GM19351 (cell line): ENCODE measurements around the gene SLC26A3.
"Not testable (repeated sequence)": the region's sequence is repeated elsewhere in the genome, so short reads cannot be mapped to it uniquely, and the experiment has no call there.

ENCODE experiments used
- ATAC-seq: cut with Tn5 transposase; IDR thresholded peaks from one replicate; pipeline ENCODE4 v1.9.1; 2021; ENCODE audit warnings: mild to moderate bottlenecking, moderate library complexity; ENCODE audit not compliant: unreplicated experiment

The SLC26A3 gene

DNA sequence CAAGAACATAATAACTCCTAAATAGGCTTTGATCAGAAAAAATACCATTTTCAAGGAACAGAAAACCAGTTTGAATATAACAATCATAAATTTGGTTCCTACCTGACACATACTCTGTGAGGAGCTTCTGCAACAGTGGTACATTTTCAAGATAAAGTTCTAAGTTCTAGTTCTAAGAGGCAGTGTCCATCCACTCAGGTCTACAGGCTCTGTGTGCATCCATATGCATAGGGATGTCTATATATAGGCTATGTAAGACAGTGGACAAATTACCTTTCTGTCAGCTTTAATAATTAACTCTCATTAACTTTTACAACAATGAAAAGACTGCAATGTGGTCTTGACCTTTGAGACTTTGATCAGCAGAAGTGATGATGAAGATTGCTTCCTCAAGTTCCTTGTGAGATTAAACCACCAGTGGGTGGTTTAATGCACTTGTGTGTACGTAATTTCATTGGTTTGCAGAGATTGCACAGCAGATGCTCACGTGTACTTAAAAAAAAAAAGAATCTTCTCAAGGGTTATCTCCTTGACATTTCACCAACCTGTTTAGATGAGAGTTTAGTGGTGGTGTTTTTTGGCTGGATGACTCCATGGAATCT is at the start of gene SLC26A3:
SLC26A3 (minus strand) TSS at position 215 of the 602 bp plus-strand sequence. CDS start 8,714 bp downstream, outside the sequence.
- no peak for ATAC-seq

DNA sequence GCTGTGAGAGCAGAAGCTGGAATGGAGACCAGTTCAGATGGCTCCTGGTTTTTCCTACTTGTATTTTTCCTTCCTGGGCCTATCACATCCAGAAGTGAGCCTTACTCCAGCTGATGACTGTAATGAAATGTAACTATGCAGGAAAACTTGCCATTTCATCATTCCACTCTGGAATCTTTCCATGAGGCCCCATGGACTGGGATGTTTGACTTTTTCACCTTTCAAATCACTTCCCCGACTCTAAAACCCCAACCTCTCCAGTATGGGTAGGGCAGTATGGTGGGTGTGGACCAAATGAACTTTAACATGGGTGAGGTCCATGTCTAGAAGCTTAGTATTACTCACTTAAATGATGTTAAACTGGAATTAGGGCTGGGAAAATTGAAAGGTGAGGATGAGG is 47.6 kb upstream of the SLC26A3 start:
- no peak for ATAC-seq

DNA sequence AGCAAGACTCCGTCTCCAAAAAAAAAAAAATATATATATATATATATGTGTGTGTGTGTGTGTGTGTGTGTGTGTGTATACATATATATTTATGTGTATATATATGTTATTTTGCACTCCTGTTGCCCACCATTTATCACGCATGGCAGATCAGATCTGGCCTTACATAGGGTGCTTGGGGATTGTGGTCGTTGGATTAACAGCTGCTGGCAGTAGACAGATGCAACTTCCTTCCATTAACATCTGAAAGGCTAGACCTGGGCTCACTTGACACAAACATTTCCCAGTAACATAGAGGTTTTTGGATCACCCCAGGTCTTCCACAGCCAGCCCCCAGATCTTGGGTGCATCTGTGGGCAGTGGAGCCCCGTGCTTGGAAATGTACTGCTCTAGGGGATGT is 47.2 kb upstream of the SLC26A3 start:
- ATAC-seq = no peak

DNA sequence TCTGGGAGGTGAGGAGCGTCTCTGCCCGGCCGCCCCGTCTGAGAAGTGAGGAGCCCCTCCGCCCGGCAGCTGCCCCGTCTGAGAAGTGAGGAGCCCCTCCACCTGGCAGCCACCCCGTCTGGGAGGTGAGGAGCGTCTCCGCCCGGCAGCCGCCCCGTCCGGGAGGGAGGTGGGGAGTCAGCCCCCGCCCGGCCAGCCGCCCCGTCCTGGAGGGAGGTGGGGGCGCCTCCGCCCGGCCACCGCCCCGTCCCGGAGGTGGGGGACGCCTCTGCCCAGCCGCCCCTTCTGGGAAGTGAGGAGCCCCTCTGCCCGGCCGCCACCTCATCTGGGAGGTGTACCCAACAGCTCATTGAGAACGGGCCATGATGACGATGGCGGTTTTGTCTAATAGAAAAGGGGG is 45.2 kb upstream of the SLC26A3 start:
- not testable (repeated sequence) for ATAC-seq

DNA sequence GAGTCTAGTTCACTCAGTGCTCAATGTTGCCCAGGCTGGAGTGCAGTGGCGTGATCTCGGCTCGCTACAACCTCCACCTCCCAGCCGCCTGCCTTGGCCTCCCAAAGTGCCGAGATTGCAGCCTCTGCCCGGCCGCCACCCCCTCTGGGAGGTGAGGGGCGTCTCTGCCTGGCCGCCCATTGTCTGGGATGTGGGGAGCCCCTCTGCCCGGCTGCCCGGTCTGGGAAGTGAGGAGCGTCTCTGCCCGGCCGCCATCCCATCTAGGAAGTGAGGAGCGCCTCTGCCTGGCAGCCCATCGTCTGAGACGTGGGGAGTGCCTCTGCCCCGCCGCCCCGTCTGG is 44.8 kb upstream of the SLC26A3 start:
- ATAC-seq = not testable (repeated sequence)

DNA sequence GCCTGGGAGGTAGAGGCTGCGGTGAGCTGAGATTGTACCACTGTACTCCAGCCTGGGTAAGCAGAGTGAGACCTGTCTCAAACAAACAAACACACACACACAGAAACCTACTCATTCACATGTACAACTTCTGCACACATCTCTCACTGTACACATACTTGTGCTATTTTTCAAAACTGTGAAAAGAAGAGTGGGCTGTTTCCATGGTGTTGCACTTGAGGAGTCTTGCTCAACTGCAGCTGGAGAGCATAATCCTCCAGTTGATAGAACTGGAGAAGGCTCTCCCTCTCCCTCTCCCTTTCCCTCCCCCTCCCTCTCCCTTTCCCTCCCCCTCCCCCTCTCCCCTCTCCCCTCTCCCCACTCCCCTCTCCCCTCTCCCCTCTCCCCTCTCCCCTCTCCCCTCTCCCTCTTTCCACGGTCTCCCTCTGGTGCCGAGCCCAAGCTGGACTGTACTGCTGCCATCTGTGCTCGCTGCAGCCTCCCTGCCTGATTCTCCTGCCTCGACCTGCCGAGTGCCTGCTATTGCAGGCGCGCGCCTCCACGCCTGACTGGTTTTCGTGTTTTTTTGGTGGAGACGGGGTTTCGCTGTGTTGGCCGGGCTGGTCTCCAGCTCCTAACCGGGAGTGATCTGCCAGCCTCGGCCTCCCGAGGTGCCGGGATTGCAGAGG is 44.3 kb upstream of the SLC26A3 start:
- ATAC-seq = no peak

DNA sequence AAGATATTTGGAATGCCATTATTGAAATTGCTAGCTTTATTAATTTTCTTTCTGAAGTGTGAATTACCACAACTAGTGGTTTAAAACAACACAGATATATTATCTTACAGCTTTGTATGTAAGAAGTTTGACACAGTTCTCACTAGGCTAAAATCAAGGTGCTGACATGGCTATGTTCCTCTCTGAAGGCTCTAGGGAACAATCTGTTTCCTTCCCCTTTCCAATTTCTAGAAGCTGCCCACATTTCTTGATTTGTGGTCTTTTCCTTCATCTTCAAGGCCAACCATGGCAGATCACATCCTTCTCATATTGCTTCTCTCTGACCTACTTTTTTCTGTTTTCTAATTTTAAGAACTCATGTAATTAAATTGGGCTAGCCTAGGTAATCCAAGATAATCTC is 43.3 kb upstream of the SLC26A3 start:
- ATAC-seq = no peak

DNA sequence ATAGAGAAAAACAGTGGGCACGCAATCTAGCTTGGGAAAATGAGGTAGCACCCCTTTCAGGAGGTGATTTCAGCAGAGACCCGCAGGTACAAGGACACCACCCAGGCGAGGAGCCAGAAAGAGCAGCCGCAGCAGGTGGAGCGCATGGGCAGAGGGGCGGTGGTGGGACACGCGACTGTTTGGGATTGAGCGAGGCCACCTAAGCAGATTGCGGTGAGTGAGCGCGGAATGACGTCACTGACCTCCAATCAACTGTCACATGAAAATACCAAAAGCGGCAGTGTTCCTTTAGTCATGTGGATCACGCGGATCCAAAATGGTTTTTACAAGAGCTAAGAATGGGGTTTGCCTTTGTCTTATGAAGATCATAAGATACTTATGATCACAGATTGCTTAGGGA is 40.2 kb upstream of the SLC26A3 start:
- no peak for ATAC-seq

DNA sequence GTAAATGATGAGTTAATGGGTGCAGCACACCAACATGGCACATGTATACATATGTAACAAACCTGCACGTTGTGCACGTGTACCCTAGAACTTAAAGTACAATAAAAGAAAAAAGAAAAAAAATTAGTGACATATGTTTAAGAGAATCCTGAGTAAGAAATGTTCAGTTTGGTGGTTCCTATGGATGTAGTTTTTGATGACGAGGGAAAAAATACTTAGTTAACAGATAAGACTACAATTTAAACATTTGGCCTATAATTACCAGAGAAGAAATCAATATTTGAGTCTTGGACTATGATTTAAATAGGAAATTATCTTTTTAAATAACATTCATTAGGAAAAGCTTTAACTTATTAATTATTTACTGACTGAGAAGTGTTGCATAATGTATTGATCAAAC is 39.2 kb upstream of the SLC26A3 start:
- no peak for ATAC-seq

DNA sequence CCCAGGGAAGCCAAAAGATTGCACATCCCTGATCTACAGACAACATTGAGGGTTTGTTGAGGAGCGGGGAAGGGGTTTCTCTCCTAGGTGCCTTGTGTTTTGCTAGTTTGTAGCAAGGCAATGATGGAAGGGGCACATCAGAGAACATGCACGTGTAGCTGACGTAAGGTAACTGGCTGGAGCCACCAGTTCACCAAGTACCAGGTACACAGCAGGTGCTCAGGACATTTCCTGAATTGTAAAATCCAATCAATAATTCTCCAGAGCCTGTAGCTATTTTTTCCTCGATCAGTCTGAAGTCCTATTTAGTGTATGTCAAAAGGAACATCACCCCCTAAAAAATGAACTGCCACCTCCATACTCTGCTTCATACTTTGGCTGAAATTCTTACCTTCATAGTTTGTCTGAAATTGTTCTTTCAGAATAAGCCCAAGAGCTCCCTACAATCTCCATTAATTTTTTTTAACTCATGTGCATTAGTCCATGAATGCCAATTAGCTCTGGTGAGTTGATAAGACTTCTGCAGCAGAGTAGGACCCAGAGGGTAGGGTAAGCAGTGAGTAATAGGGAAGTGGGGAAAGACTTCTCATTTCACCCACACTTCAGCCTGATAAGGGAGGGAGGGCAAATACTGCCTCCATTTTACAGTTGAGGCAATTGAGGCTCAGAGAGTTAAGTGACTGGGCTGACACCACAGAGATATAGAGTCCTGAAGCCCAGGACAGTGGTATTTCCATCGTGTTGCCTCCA is 36.0 kb upstream of the SLC26A3 start:
- ATAC-seq = no peak

DNA sequence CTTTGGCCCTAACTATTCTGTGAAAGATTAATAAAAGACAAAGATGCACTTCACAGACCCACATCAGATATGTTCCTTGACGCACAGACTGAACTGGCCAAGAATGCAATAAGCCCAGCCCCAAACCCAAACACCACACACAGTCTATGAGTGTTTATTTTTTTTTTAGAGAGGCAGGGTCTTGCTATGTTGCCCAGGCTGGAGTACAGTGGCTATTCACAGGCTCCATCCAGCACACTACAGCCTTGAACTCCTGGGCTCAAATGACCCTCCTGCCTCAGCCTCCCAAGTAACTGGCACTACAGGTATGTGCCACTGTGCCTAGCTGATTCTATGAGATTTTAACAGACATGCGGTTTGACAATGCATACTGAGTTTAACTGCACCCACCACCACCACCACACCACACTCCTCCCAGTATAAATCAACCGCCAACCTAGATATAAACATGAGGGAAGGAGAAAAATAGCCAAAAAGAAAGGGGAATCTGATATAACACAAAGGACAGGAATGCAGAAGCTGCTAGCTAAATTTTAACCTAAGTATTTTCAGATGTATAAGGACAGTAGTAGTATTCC is 35.1 kb upstream of the SLC26A3 start:
- no peak for ATAC-seq

DNA sequence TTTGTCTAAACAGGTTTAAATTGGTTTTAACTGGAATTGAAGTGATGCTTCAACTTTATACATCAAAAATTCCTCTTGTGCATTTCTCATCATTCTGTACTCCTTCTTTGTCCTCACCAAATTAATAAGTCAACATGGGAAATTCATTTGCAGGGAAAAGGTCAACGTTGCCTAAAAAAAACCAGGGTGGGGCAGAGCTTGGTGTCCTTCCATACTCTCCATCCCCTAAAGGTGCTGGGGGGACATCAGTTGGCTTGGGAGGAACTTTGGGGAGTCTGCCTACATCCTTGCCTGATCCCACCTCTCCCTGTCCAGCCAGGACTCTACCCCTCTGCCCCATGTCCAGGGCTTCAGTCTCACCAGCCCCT is 34.1 kb upstream of the SLC26A3 start:
- no peak for ATAC-seq

DNA sequence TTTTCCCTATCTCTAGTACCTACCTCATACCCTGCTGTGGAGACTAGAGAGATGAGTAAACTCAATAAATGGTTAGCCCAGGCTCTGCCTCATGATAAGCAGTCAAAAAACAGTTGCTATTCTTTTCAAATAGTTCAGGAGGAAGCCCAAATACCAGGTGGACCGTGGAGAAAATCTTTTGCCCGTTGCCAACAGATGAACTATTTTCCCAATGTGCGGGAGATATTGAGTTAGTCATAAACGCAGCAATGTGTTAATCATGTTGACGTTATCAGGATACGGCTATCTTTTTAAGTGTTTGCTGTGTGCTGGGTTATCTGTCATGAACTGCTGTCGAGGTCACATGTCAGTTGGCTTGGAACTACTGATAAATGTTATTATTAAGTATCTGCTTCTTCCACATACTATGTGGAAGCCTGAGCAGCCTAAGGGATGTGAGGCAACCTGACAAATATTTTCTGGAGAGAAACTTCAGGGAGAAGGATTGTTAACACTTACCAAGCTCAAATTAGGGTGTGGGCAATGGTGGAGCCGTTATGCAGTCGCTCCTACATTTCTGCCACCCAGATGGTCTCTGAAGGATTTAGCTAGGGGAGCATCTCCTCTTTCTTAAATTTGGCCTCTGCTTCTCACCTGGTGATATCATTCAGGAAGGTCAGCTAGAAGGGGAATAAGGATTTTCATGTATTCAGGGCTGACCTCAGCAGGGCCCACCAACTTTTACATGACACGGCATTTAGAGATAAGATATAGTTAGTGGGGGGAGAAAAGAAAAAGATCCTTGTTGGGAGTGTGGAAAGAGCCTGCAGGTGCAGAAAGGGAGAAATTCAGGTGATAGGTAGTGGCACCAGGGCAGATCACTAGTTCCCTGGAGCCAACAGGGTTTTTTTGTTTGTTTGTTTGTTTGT is 33.5 kb upstream of the SLC26A3 start:
- ATAC-seq = no peak

DNA sequence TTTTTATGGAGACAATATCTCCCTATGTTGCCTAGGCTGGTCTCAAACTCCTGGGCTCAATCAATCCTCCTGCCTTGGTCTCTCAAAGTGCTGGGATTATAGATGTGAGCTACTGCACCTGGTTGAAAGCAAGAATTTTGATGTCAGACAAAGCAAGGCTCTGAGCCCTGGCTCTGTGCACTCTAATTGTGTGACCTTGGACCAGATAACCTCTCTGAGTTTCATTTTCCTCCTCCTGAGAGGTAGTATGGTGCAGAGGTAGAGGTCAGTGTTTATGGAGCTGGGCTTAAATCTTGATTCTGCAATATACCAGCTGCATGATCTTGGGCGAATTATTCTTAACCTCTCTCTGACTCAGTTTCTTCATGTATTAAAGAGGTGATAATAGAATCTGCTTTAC is 31.4 kb upstream of the SLC26A3 start:
- ATAC-seq = no peak

DNA sequence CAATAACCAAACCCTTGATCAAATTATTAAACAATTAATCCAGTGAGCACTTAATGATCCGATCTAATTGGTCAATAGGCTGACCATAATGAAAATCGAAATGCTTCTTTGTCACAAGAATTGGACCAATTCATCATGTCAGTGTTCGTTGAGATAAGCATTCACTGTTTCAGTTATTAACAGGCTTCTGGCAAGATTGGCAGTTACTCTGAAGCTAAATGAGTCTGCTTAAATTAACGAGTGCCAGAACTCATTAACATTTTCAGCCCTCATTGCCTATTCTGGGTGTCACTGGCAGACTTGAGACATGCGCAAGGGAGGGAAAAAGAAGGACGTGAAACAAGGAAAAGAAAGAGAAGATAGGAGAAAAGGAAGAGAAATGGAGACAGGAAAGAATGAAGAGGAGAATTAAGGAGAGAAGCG is 30.7 kb upstream of the SLC26A3 start:
- no peak for ATAC-seq

DNA sequence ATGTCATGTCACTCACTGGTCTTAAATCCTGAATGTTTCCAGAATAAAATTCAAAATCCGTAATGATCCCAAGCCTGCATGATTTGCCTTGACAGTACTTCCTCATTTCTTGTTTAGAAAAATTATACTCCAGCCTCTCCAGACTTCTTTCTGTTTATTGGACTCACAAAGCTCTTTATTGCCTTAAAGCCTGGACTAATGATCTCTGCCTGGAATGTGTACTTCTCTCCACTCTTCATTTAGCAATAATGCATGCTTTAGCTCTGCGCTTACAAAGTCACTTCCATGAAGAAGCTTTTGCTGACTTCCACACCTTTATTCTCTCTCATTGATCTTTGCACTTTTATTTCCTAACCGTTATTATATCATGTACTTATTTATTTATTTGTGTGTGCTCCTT is 27.4 kb upstream of the SLC26A3 start:
- ATAC-seq = no peak

DNA sequence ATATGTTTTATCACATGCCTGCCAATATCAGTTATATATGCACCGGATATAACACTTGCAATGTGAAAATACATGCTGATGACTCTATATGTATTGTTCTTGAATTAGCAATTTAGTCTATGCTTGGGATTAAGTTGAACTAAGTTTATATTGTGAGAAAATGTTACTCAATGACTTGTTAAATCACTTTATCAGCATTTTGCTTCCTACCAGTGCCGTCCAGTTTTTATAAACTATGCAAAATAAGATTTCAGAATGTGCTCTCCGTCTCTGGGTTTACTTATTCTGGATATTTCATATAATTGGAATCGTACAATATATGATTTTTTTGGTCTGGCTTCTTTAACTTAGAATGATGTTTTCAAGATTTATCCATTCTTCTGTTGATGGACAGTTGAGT is 25.5 kb upstream of the SLC26A3 start:
- no peak for ATAC-seq

DNA sequence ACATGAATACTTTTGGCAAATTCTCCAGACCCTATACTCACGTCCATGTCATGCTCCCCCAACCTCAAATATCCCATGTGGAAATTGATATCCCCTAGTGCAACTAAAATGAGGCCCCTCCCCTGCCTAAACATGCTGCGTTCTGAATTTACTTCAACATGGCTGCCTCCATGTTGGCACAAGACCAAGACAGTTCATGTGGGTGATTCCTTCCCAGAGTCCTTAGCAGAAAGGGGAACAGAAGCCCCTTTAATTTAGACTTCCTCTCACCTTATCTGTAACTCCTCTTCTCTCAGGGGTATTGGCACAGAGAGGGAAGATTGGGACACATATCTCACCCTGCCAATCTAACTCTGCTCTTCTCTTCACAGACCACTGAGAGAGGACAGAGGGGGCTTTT is 24.5 kb upstream of the SLC26A3 start:
- no peak for ATAC-seq

DNA sequence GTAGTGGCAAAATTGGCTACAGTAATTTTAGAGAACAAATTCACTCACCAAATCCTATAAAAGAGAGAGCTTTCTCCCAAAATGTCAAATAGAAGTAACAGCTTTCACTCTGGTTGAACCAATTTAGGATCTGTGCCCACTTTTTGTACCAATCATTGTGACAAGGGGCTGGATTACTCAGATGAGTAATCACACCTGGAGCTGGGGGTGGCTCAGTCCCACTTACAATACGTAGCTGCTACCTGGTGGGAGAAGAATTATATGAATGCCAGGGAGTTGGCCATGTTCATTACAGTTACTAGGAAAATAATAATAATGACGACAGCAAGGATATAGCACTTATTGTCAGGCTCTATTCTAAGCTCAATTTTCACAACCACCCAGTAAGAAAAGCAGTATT is 23.4 kb upstream of the SLC26A3 start:
- no peak for ATAC-seq

DNA sequence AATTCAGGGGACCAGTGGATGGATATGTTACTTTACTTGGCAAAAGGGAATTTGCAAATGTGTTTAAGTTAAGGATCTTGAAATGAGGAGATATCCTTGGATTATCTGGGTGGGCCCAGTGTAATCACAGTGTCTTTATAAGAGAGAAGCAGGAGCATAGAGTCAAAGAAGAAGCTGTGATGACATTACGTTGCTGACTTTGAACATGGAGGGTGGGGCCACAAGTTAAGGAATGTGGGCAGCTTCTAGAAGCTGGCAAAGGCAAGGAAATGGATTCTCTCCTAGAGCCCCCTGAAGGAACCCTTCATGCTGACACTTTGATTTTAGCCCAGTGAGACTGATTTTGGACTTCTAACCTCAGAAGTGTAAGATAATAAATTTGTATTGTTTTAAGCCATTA is 21.8 kb upstream of the SLC26A3 start:
- ATAC-seq = no peak

DNA sequence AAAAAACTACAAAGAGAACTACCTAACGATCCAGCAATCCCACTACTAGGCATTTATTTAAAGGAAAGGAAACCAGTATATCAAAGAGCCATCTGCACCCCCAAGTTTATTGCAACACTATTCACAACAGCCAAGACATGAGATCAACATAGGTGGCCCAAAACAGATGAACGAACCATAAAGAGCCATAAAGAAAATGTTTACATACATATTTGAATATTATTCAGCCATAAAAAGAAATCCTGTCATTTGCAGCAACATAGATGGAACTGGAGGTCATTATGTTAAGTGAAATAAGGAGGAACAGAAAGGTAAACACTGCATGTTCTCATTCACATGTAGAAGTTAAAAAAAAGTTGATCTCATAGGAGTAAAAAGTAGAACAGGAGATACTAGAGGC is 15.6 kb upstream of the SLC26A3 start:
- ATAC-seq = no peak
